K562 (cell line): ENCODE results near the gene ALG11. TPM values are rescaled to one million over a fixed set of nuclear protein-coding genes. Genes with fewer than 3 reads are reported as not detected.

Source experiments
- ATAC-seq: fragments of 200-7000 bp; cut with Tn5 transposase; 3 replicates; pipeline ENCODE4 v1.9.1; 2020; ENCODE audit warnings: moderate library complexity
- BruUV-seq: library from RNA; stranded (reverse); fragments of 400-500 nt; replicated peaks from 2 replicates; lab custom pipeline; 2021; lab: Mats Ljungman, UMichigan
- CTCF ChIA-PET: fragments of 300-600 bp; formaldehyde crosslinking; extraction: SDS; loops from one replicate; lab custom pipeline; 2021; ENCODE audit warnings: low intra/inter-chr PET ratio; lab: Yijun Ruan, JAX
- POLR2A ChIA-PET: fragments of 300-600, 350-650 bp; sonication (Branson Sonifier 250); formaldehyde crosslinking; extraction: SDS; loops from one replicate; lab custom pipeline; 2021; ENCODE audit warnings: antibody characterized with exemption, inconsistent platforms; lab: Yijun Ruan, JAX
- DNase-seq, 4 experiments: peaks; one replicate each; pipeline versions ENCODE4 v3.0.0 to v3.0.0-alpha.2; 2011 to 2018; ENCODE audit warnings: low spot score in 3 of 4, mixed read lengths in 3 of 4; ENCODE audit errors: extremely low read depth in 1 of 4
- FAIRE-seq: peaks from 2 replicates; lab custom pipeline; 2011; peaks lifted over from hg19 to GRCh38; lab: Jason Lieb, UNC
- H2AFZ ChIP-seq: 2 replicates; pipeline ENCODE4 v1.6.0; 2011; ENCODE audit warnings: low read depth, low read length, control low read depth, inconsistent platforms
- H3K27ac ChIP-seq: fragments of 200-600 bp; 3 replicates; pipeline ENCODE4 v1.8.0; 2011; ENCODE audit warnings: low read depth, mild to moderate bottlenecking, control low read depth, inconsistent platforms, low read length, moderate library complexity, mixed read lengths; ENCODE audit errors: extremely low read depth
- H3K27me3 ChIP-seq, 2 experiments: fragments of 300-600 bp in 1 of 2; 2 replicates in 1 of 2; 3 replicates in 1 of 2; pipeline versions ENCODE4 v1.6.0 to v1.8.0; 2011; ENCODE audit warnings: inconsistent platforms in 2 of 2, low read length in 2 of 2, mild to moderate bottlenecking in 1 of 2, mixed read lengths in 1 of 2, moderate library complexity in 1 of 2; ENCODE audit not compliant: control insufficient read depth in 2 of 2, insufficient read depth in 2 of 2
- H3K36me3 ChIP-seq: fragments of 300-600 bp; 3 replicates; pipeline ENCODE4 v1.8.0; 2011; ENCODE audit warnings: mild to moderate bottlenecking, low read length, inconsistent platforms; ENCODE audit not compliant: control insufficient read depth, insufficient read depth
- H3K4me1 ChIP-seq, 2 experiments: fragments of 200-600 bp in 1 of 2; replicated peaks in 1 of 2; 2 replicates in 1 of 2; 3 replicates in 1 of 2; pipeline versions ENCODE4 v1.5.1 to v1.8.0; 2011; ENCODE audit warnings: inconsistent platforms in 2 of 2, low read length in 2 of 2, mild to moderate bottlenecking in 1 of 2, mixed read lengths in 1 of 2, moderate library complexity in 1 of 2; ENCODE audit not compliant: control insufficient read depth in 2 of 2, insufficient read depth in 2 of 2
- H3K4me2 ChIP-seq: 2 replicates; pipeline ENCODE4 v1.6.1; 2011; ENCODE audit warnings: low read length, control low read depth, inconsistent platforms, mixed read lengths; ENCODE audit not compliant: insufficient read depth
- H3K4me3 ChIP-seq: fragments of 200-600 bp; sonication (generic), shearing (Covaris generic); 2 replicates; pipeline ENCODE4 v1.5.1; 2016; ENCODE audit warnings: control low read depth, inconsistent platforms
- H3K79me2 ChIP-seq: fragments of 200-600 bp; 3 replicates; pipeline ENCODE4 v1.8.0; 2011; ENCODE audit warnings: low read length, inconsistent platforms; ENCODE audit not compliant: control insufficient read depth, insufficient read depth
- H3K9ac ChIP-seq, 2 experiments: 2 replicates each; pipeline versions ENCODE4 v1.6.0 to v1.6.1; 2011; ENCODE audit warnings: low read depth in 2 of 2, low read length in 2 of 2, control low read depth in 1 of 2, inconsistent platforms in 1 of 2, mild to moderate bottlenecking in 1 of 2, mixed read lengths in 1 of 2; ENCODE audit not compliant: insufficient read depth in 1 of 2
- H3K9me1 ChIP-seq: one replicate; pipeline ENCODE4 v1.6.0; 2011; ENCODE audit warnings: inconsistent platforms, mild to moderate bottlenecking, low read length, moderate library complexity; ENCODE audit not compliant: control insufficient read depth, insufficient read depth
- H3K9me3 ChIP-seq: replicated peaks from 2 replicates; pipeline ENCODE4 v1.5.1; 2011; ENCODE audit warnings: low read depth, low read length, inconsistent platforms; ENCODE audit not compliant: control insufficient read depth, insufficient read depth
- H4K20me1 ChIP-seq: replicated peaks from 2 replicates; pipeline ENCODE4 v1.6.1; 2011; ENCODE audit warnings: low read length, inconsistent platforms, mixed read lengths; ENCODE audit not compliant: control insufficient read depth, insufficient read depth
- ATF3 ChIP-seq, 2 experiments: fragments of 450-650 bp in 1 of 2; sonication (generic) in 1 of 2; formaldehyde crosslinking in 1 of 2; IDR thresholded peaks in 1 of 2; conservative IDR thresholded peaks in 1 of 2; 2 replicates each; pipeline versions ENCODE4 v1.6.1 to v1.8.1; 2016 to 2023; ENCODE audit warnings: mild to moderate bottlenecking in 2 of 2, moderate library complexity in 2 of 2, inconsistent platforms in 1 of 2, missing genetic modification reagents in 1 of 2
- BCL6 ChIP-seq: fragments of 250-450 bp; sonication (Bioruptor Pico); IDR thresholded peaks from 2 replicates; pipeline ENCODE4 v1.4.0; 2020
- BDP1 ChIP-seq: IDR thresholded peaks from 3 replicates; pipeline ENCODE4 v1.6.1; 2011; ENCODE audit not compliant: insufficient read length, insufficient read depth
- JUN ChIP-seq, 2 experiments: sonication (generic) in 1 of 2; formaldehyde crosslinking in 1 of 2; IDR thresholded peaks; 2 replicates each; pipeline versions ENCODE4 v1.6.1 to v1.8.0; 2012 to 2022; ENCODE audit warnings: borderline replicate concordance in 2 of 2, mild to moderate bottlenecking in 2 of 2, improper control_type of control experiment in 1 of 2, low read depth in 1 of 2, low read length in 1 of 2, missing genetic modification reagents in 1 of 2
- SPI1 ChIP-seq: IDR thresholded peaks from 2 replicates; pipeline ENCODE4 v1.6.1; 2011; ENCODE audit warnings: low read depth, low read length, control low read depth, borderline replicate concordance
- TBP ChIP-seq: optimal IDR thresholded peaks from 2 replicates; pipeline ENCODE3; 2011; ENCODE audit warnings: low read depth, low read length, improper control_type of control experiment
- ZBTB26 ChIP-seq: fragments of 450-650 bp; formaldehyde crosslinking; IDR thresholded peaks from 2 replicates; pipeline ENCODE4 v1.4.0; 2022; ENCODE audit warnings: missing genetic modification characterization
- ZNF140 ChIP-seq: fragments of 250-450 bp; sonication (Bioruptor Pico); IDR thresholded peaks from 2 replicates; pipeline ENCODE4 v1.8.0; 2021; ENCODE audit warnings: moderate library complexity, mild to moderate bottlenecking, inconsistent platforms
- ZNF318 ChIP-seq, 2 experiments: fragments of 450-650 bp; IDR thresholded peaks; 2 replicates each; pipeline ENCODE4 v1.6.1; 2016; ENCODE audit warnings: mild to moderate bottlenecking in 2 of 2, borderline replicate concordance in 1 of 2, low read depth in 1 of 2, moderate library complexity in 1 of 2
- WGBS: fragments of 100-300 bp; shearing (Covaris generic); methylation state at CpG from one replicate; pipeline ENCODE4 v1.1.6; 2016; ENCODE audit warnings: low coverage, mixed read lengths; ENCODE audit not compliant: insufficient coverage; ENCODE audit errors: missing lambda C conversion rate; 5-methylcytosine and 5-hydroxymethylcytosine counted together
- in situ Hi-C: fragments of 300-500 bp; cut with MboI; formaldehyde crosslinking; loops from 4 replicates; pipeline ENCODE4 v1.15.0; 2018; ENCODE audit warnings: inconsistent platforms, mixed read lengths
- intact Hi-C: fragments of 100-400 bp; cut with micrococcal nuclease; formaldehyde crosslinking; loops from 2 replicates; pipeline ENCODE4 v1.14.2; 2022
- polyA plus RNA-seq, 8 experiments: library from polyadenylated mRNA; depleted of rRNA in 4 of 8; stranded (reverse) in 5 of 8; unstranded in 3 of 8; fragments of >200 nt; fragmentation: Nextera tagmentation in 2 of 8; fragmentation: Illumina TruSeq in 1 of 8; extraction: Ambion mirVana in 2 of 8; extraction: Trizol in 1 of 8; gene quantifications; 2 replicates each; pipeline versions ENCODE4 v1.2.1 to v1.2.3, GENCODE V29; 2011 to 2014; ENCODE audit warnings: inconsistent platforms in 1 of 8, missing spikeins in 1 of 8
- total RNA-seq, 7 experiments: library from RNA; depleted of rRNA in 6 of 7; stranded (reverse); fragments of >200 nt in 6 of 7; fragmentation: Illumina TruSeq in 2 of 7; extraction: Trizol in 2 of 7; gene quantifications; 2 replicates each; pipeline versions ENCODE4 v1.2.1 to v1.2.3, GENCODE V29; 2011 to 2021; ENCODE audit warnings: low replicate concordance in 1 of 7

Gene ALG11
- total and polyA plus RNA-seq, 9 of the 15 experiments (the other 6 are each of a cell fraction or from before 2014, with no cell fraction given) = 7.3 to 19.2 (median 16.3) TPM

- peaks cover 13 to 42% of the 10 kb centered on the region in 2 experiments for H3K4me1 ChIP-seq
- peak; percentile 65 to 80 (median 71) for DNase-seq
- peak overlapping the region; percentile 4; the same call in 1 of the 2 replicates for H3K4me3 ChIP-seq
- ATAC-seq = peak; percentile 92
- intact Hi-C loops = no loop called here
- 2% methylated on average over 4 of the region's 5 CpGs for WGBS
- H3K36me3 ChIP-seq = peaks cover 7% of the 10 kb centered on the region; the same call in 1 of the 3 replicates
- in situ Hi-C loops = no loop called here
- POLR2A ChIA-PET = interaction anchor here (0.7 to 1.1 kb wide), 5 partner anchors 13 to 126 kb away, joined by 3 to 4 read pairs (median 3); no protein-coding TSS in a partner anchor
- H3K79me2 ChIP-seq = peaks cover 82% of the 10 kb centered on the region
- peak overlapping the region; percentile 56 for H2AFZ ChIP-seq
- peak overlapping the region; percentile 73 for H3K4me2 ChIP-seq
- no peaks in the 10 kb centered on the region for H3K9me1 ChIP-seq
- peak; percentile 93 for FAIRE-seq
- no TSS peak for BruUV-seq
- H3K27me3 ChIP-seq = no peaks in the 10 kb centered on the region
- no peaks in the 10 kb centered on the region for H4K20me1 ChIP-seq
- peak overlapping the region in 1 of 2 experiments; percentile 60; a peak in 2 of 4 replicates for H3K9ac ChIP-seq
- no peaks in the 10 kb centered on the region for H3K9me3 ChIP-seq
- CTCF ChIA-PET = no interaction called here
- peak overlapping the region; percentile 67 for H3K27ac ChIP-seq
- TF ChIP-seq BDP1 = no peak
- peak; percentile 88 for TF ChIP-seq ATF3 (IDR thresholded peaks at IDR 0.05)
- 0 out of 2 replicates have a peak, but pooled peaks have one; percentile 45 for TF ChIP-seq ATF3 (CRISPR knock-in tag; conservative IDR thresholded peaks at IDR 0.05)
- TF ChIP-seq ZNF140 (CRISPR knock-in tag) = no peak
- TF ChIP-seq BCL6 = no peak
- peak; percentile 33 for TF ChIP-seq TBP
- TF ChIP-seq ZNF318 (IDR thresholded peaks at IDR 0.05; ENCODE audit: borderline replicate concordance in 1 of 2, low read depth in 1 of 2) = no peak
- TF ChIP-seq ZBTB26 (CRISPR knock-in tag) = no peak
- TF ChIP-seq SPI1 = no peak
- TF ChIP-seq JUN (IDR thresholded peaks at IDR 0.05; ENCODE audit: borderline replicate concordance, low read depth, low read length) = peak; percentile 19; the same call in 1 of the 2 replicates
- TF ChIP-seq JUN (CRISPR knock-in tag; IDR thresholded peaks at IDR 0.05; ENCODE audit: borderline replicate concordance) = no peak
Measured at GRCh38 chr13:51978796-51979556, 33.2 kb upstream of the ALG11 start.
